ENCODE data around the gene NPHP4. TPM values are rescaled to one million over a fixed set of nuclear protein-coding genes. Genes with fewer than 3 reads are reported as not detected.

Gene NPHP4
- total RNA-seq, 4 donors from 2014 or later: 6.7 to 19.9 (median 10.5) TPM

- intact Hi-C loops (cut with DNase I; ENCODE audit: low total_unique reads) (no loop called here), in situ Hi-C loops (cut with MboI; ENCODE audit: low pct_ligation_motif_present in 1 of 4, low pct_unique_long_range_greater_than_20kb in 1 of 4, low sequenced_read_pairs in 3 of 4) (loop anchor here in 2 of 4 donors (25.0 kb wide), 1 partner anchor 302 kb away; no protein-coding TSS in a partner anchor)
- Histone ChIP-seq H3K27ac (no peak overlapping the region), H3K27me3 (no peaks in the 10 kb centered on the region), H3K4me3 (no peak overlapping the region), H3K9me3 (no peaks in the 10 kb centered on the region), H3K36me3 (no peaks in the 10 kb centered on the region), H3K4me1 (no peaks in the 10 kb centered on the region)
- TF ChIP-seq POLR2A (IDR thresholded peaks at IDR 0.05) (no peak), POLR2AphosphoS5 (IDR thresholded peaks at IDR 0.05) (no peak), EP300 (IDR thresholded peaks at IDR 0.05; ENCODE audit: low read depth) (no peak), CTCF (IDR thresholded peaks at IDR 0.05) (no peak)
- WGBS, 2 donors (ENCODE audit: low coverage in 1 of 2): 80 to 87% methylated on average over 3 to 15 of the region's 15 CpGs
- no peak for DNase-seq
Measured at GRCh38 chr1:6035303-6035702, 43.1 kb upstream of the NPHP4 start.

GRCh38 chr1:6034750-6035096, 42.5 kb upstream of the NPHP4 start:
- Histone ChIP-seq H3K4me1 (no peaks in the 10 kb centered on the region), H3K4me3 (no peak overlapping the region), H3K27ac (no peak overlapping the region), H3K9me3 (no peaks in the 10 kb centered on the region), H3K36me3 (no peaks in the 10 kb centered on the region), H3K27me3 (no peaks in the 10 kb centered on the region)
- WGBS, 2 donors (ENCODE audit: low coverage in 1 of 2): 69 to 100% methylated on average over 2 to 10 of the region's 10 CpGs
- DNase-seq: no peak
- intact Hi-C loops (cut with DNase I; ENCODE audit: low total_unique reads): no loop called here
- TF ChIP-seq POLR2AphosphoS5 (IDR thresholded peaks at IDR 0.05) (no peak), POLR2A (IDR thresholded peaks at IDR 0.05) (no peak), CTCF (IDR thresholded peaks at IDR 0.05) (no peak), EP300 (IDR thresholded peaks at IDR 0.05; ENCODE audit: low read depth) (no peak)
- in situ Hi-C loops (cut with MboI; ENCODE audit: low pct_ligation_motif_present in 1 of 4, low pct_unique_long_range_greater_than_20kb in 1 of 4, low sequenced_read_pairs in 3 of 4): loop anchor here in 2 of 4 donors (25.0 kb wide), 1 partner anchor 303 kb away; no protein-coding TSS in a partner anchor

- no peaks in the 10 kb centered on the region for H3K36me3 ChIP-seq
- no peak overlapping the region for H3K27ac ChIP-seq
- intact Hi-C loops (cut with DNase I; ENCODE audit: low total_unique reads) (no loop called here), in situ Hi-C loops (cut with MboI; ENCODE audit: low pct_ligation_motif_present in 1 of 4, low pct_unique_long_range_greater_than_20kb in 1 of 4, low sequenced_read_pairs in 3 of 4) (loop anchor here in 2 of 4 donors (25.0 kb wide), 1 partner anchor 303 kb away; no protein-coding TSS in a partner anchor)
- TF ChIP-seq CTCF (IDR thresholded peaks at IDR 0.05) (peak; percentile 47 to 68 (median 57)), POLR2AphosphoS5 (IDR thresholded peaks at IDR 0.05) (no peak), POLR2A (IDR thresholded peaks at IDR 0.05) (no peak)
- H3K4me1 ChIP-seq: no peaks in the 10 kb centered on the region
- H3K27me3 ChIP-seq: no peaks in the 10 kb centered on the region
- H3K4me3 ChIP-seq: no peak overlapping the region
- DNase-seq: peak; percentile 46
- 36% methylated on average over 20 of the region's 21 CpGs; no CpG with 5 or more reads in 1 of the 2 donors for WGBS, 2 donors (ENCODE audit: low coverage in 1 of 2)
- no peaks in the 10 kb centered on the region for H3K9me3 ChIP-seq
Measured at GRCh38 chr1:6033986-6034749, 41.9 kb upstream of the NPHP4 start.

GRCh38 chr1:6033124-6033523, 40.9 kb upstream of the NPHP4 start:
- in situ Hi-C loops (cut with MboI; ENCODE audit: low pct_ligation_motif_present in 1 of 4, low pct_unique_long_range_greater_than_20kb in 1 of 4, low sequenced_read_pairs in 3 of 4) (loop anchor here in 2 of 4 donors (25.0 kb wide), 1 partner anchor 304 kb away; no protein-coding TSS in a partner anchor), intact Hi-C loops (cut with DNase I; ENCODE audit: low total_unique reads) (no loop called here)
- DNase-seq: no peak
- Histone ChIP-seq H3K4me1 (no peaks in the 10 kb centered on the region), H3K27me3 (no peaks in the 10 kb centered on the region), H3K4me3 (no peak overlapping the region), H3K27ac (no peak overlapping the region), H3K9me3 (no peaks in the 10 kb centered on the region), H3K36me3 (no peaks in the 10 kb centered on the region)
- no peak for TF ChIP-seq EP300 (IDR thresholded peaks at IDR 0.05; ENCODE audit: low read depth)
- WGBS, 2 donors (ENCODE audit: low coverage in 1 of 2): 78 to 96% methylated on average over 3 to 8 of the region's 8 CpGs

All from transverse colon (tissue), 4 donors.